A549 (cell line): ENCODE results near the gene AFG3L2.

Experiments
- BHLHE40 ChIP-seq: IDR thresholded peaks from 2 replicates; pipeline ENCODE4 v1.6.1; 2012; ENCODE audit warnings: low read depth, low read length, inconsistent platforms
- CEBPB ChIP-seq, 2 experiments: fragments of >200 bp in 1 of 2; sonication (Bioruptor Twin) in 1 of 2; formaldehyde crosslinking in 1 of 2; IDR thresholded peaks; 2 replicates each; pipeline ENCODE4 v1.6.1; 2012 to 2016
- CTCF ChIP-seq: fragments of >200 bp; sonication (Bioruptor Twin); formaldehyde crosslinking; IDR thresholded peaks from 3 replicates; pipeline ENCODE4 v1.5.1; 2016
- RAD21 ChIP-seq, 2 experiments: fragments of >200 bp in 1 of 2; sonication (Bioruptor Twin) in 1 of 2; formaldehyde crosslinking in 1 of 2; IDR thresholded peaks in 1 of 2; conservative IDR thresholded peaks in 1 of 2; 2 replicates in 1 of 2; 3 replicates in 1 of 2; pipeline ENCODE4 v1.6.1; 2012 to 2018; ENCODE audit warnings: inconsistent platforms in 1 of 2
- RFX5 ChIP-seq: fragments of 450-650 bp; IDR thresholded peaks from 2 replicates; pipeline ENCODE4 v1.7.1; 2014; ENCODE audit warnings: antibody characterized with exemption, mild to moderate bottlenecking, moderate library complexity
- TF ChIP-seq, protein P1 (sequence below): fragments of 200-600 bp; sonication (generic); IDR thresholded peaks from 2 replicates; pipeline ENCODE4 v1.6.1; 2016; ENCODE audit warnings: antibody characterized with exemption, mild to moderate bottlenecking, moderate library complexity

- TF ChIP-seq BHLHE40 (no peak), CTCF (no peak), CEBPB (IDR thresholded peaks at IDR 0.05) (no peak), RAD21 (conservative IDR thresholded peaks at IDR 0.05 in 1 of 2, IDR thresholded peaks at IDR 0.05 in 1 of 2) (no peak), RFX5 (no peak)
- TF ChIP-seq, protein P1, sequence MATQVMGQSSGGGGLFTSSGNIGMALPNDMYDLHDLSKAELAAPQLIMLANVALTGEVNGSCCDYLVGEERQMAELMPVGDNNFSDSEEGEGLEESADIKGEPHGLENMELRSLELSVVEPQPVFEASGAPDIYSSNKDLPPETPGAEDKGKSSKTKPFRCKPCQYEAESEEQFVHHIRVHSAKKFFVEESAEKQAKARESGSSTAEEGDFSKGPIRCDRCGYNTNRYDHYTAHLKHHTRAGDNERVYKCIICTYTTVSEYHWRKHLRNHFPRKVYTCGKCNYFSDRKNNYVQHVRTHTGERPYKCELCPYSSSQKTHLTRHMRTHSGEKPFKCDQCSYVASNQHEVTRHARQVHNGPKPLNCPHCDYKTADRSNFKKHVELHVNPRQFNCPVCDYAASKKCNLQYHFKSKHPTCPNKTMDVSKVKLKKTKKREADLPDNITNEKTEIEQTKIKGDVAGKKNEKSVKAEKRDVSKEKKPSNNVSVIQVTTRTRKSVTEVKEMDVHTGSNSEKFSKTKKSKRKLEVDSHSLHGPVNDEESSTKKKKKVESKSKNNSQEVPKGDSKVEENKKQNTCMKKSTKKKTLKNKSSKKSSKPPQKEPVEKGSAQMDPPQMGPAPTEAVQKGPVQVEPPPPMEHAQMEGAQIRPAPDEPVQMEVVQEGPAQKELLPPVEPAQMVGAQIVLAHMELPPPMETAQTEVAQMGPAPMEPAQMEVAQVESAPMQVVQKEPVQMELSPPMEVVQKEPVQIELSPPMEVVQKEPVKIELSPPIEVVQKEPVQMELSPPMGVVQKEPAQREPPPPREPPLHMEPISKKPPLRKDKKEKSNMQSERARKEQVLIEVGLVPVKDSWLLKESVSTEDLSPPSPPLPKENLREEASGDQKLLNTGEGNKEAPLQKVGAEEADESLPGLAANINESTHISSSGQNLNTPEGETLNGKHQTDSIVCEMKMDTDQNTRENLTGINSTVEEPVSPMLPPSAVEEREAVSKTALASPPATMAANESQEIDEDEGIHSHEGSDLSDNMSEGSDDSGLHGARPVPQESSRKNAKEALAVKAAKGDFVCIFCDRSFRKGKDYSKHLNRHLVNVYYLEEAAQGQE = no peak
Observed at GRCh38 chr18:12417687-12418086, 40.7 kb upstream of the AFG3L2 start.
